ENCODE measurements around the gene RNF11. TPM values are rescaled to one million over a fixed set of nuclear protein-coding genes. Genes with fewer than 3 reads are reported as not detected.
"Not testable (repeated sequence)": the region's sequence is repeated elsewhere in the genome, so short reads cannot be mapped to it uniquely, and the experiment has no call there.

RNF11 gene
- total RNA-seq, 1 experiment from 2014 or later, result 142 TPM

GRCh38 chr1:51227231-51227960, 8.7 kb upstream of the RNF11 start:
- DNase-seq (ENCODE audit: low read depth), result not testable (repeated sequence)

GRCh38 chr1:51228471-51228870, 7.6 kb upstream of the RNF11 start:
- not testable (repeated sequence) for DNase-seq (ENCODE audit: low read depth)

- DNase-seq (ENCODE audit: low read depth), result no peak
Observed at GRCh38 chr1:51230501-51231078, 5.5 kb upstream of the RNF11 start.

GRCh38 chr1:51231120-51231519, 5.0 kb upstream of the RNF11 start:
- peak; percentile 33 for DNase-seq (ENCODE audit: low read depth)

GRCh38 chr1:51231896-51232295, 4.2 kb upstream of the RNF11 start:
- DNase-seq (ENCODE audit: low read depth), result no peak

- not testable (repeated sequence) for DNase-seq (ENCODE audit: low read depth)
Observed at GRCh38 chr1:51234236-51234635, 1.8 kb upstream of the RNF11 start.

- DNase-seq (ENCODE audit: low read depth), result peak; percentile 53
Observed at GRCh38 chr1:51234721-51235425, 1.2 kb upstream of the RNF11 start.

- DNase-seq (ENCODE audit: low read depth), result peak; percentile 32
Observed at GRCh38 chr1:51236531-51237350, 668 bp downstream of the RNF11 start.

GRCh38 chr1:51237351-51238033, 1.4 kb downstream of the RNF11 start:
- DNase-seq (ENCODE audit: low read depth), result peak; percentile 35

- DNase-seq (ENCODE audit: low read depth), result no peak
Observed at GRCh38 chr1:51238034-51238403, 1.9 kb downstream of the RNF11 start.

- DNase-seq (ENCODE audit: low read depth), result no peak
Observed at GRCh38 chr1:51240084-51240483, 4.0 kb downstream of the RNF11 start.

GRCh38 chr1:51241119-51241518, 5.0 kb downstream of the RNF11 start:
- DNase-seq (ENCODE audit: low read depth), result no peak

- no peak for DNase-seq (ENCODE audit: low read depth)
Observed at GRCh38 chr1:51242546-51242945, 6.5 kb downstream of the RNF11 start.

GRCh38 chr1:51247022-51247421, 10.9 kb downstream of the RNF11 start:
- no peak for DNase-seq (ENCODE audit: low read depth)

- DNase-seq (ENCODE audit: low read depth), result no peak
Observed at GRCh38 chr1:51247499-51247898, 11.4 kb downstream of the RNF11 start.

- DNase-seq (ENCODE audit: low read depth), result no peak
Observed at GRCh38 chr1:51249445-51249844, 13.4 kb downstream of the RNF11 start.

- DNase-seq (ENCODE audit: low read depth), result not testable (repeated sequence)
Observed at GRCh38 chr1:51250729-51251128, 14.7 kb downstream of the RNF11 start.

- DNase-seq (ENCODE audit: low read depth), result not testable (repeated sequence)
Observed at GRCh38 chr1:51251165-51251564, 15.1 kb downstream of the RNF11 start.

GRCh38 chr1:51252366-51252765, 16.3 kb downstream of the RNF11 start:
- no peak for DNase-seq (ENCODE audit: low read depth)

- peak; percentile 32 for DNase-seq (ENCODE audit: low read depth)
Observed at GRCh38 chr1:51253691-51254090, 17.6 kb downstream of the RNF11 start.

- no peak for DNase-seq (ENCODE audit: low read depth)
Observed at GRCh38 chr1:51255331-51255730, 19.3 kb downstream of the RNF11 start.
